Measurements from ENCODE around the gene CD93.

- no peak for TF ChIP-seq GATA2 (IDR thresholded peaks at IDR 0.05; ENCODE audit: low read depth, low read length)
- no peak for TF ChIP-seq GATA3 (IDR thresholded peaks at IDR 0.05; ENCODE audit: low read depth, low read length)
These were observed 8.8 kb upstream of the CD93 start for GRCh38 chr20:23094927-23095326.

All from SH-SY5Y (cell line).